ENCODE results near the gene CHAF1B.

Gene CHAF1B

DNA sequence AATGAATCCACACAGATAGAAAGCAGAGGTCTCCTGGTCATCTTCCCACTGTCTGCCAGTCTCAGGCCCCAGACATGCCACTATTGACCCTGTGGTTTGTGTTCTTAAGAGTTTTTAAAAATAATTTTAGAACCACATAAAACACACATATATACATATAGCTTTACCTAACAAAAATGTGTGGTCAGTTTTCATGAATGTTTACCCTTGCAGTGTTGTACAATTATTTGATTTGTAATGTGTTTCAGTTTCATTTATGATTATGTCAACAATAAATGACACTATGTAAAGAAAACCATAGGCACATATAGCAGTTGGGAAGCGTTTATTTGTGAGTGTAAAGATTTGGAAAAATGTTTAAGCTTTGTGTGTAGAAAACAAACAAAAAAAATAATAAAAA lies 17.1 kb downstream of the CHAF1B start:
- Histone ChIP-seq H3K9me3 (no peaks in the 10 kb centered on the region), H3K36me3 (peaks cover 89% of the 10 kb centered on the region), H3K27me3 (no peaks in the 10 kb centered on the region), H4K20me1 (no peaks in the 10 kb centered on the region), H3K27ac (no peak overlapping the region), H3K9ac (no peak overlapping the region), H3K4me1 (no peaks in the 10 kb centered on the region), H3K4me2 (no peak overlapping the region), H3K4me3 (no peak overlapping the region)
- TF ChIP-seq Cebpa-rat (IDR thresholded peaks at IDR 0.05), result no peak

DNA sequence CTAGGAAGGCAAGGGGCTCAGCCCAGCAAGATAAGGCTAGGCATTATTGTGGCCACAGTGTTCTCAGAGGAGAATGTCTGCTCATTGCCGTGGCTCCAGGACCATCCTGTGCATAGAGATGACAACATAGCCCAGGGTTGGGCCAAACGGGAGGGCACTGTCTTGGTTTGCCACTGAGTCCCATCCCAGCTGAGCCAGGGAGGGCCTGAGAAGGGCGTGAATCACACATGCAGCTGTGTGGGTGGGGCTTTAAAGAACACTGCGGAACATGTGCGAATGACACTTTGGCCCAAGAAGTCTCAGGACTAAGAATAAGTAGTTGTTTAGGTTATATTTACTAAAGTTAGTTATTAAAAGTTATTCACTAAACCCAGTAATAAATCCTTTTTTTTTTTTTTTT lies 18.5 kb downstream of the CHAF1B start:
- Histone ChIP-seq H3K4me2 (no peak overlapping the region), H3K27ac (no peak overlapping the region), H3K4me3 (no peak overlapping the region), H3K9ac (no peak overlapping the region), H3K27me3 (no peaks in the 10 kb centered on the region), H3K36me3 (peaks cover 90% of the 10 kb centered on the region), H3K9me3 (no peaks in the 10 kb centered on the region), H3K4me1 (no peaks in the 10 kb centered on the region), H4K20me1 (no peaks in the 10 kb centered on the region)
- no peak for TF ChIP-seq Cebpa-rat (IDR thresholded peaks at IDR 0.05)

DNA sequence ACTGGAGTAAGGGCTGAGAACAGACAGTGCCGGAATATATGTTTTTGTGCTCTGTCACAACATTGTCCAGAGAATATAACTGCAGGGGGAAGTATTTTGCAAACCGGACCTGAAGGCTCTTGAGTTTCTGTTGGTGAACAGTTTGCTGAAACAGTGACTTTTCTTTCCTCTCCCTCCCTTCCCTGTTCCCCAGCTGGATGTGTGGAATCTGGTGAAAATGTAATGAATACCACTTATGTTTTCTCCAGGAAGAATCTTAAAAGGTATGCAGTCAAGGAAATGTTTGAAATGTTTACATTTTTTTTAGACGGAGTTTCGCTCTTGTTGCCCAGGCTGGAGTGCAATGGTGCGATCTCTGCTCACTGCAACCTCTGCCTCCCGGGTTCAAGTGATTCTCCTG lies 23.4 kb downstream of the CHAF1B start:
- Histone ChIP-seq H4K20me1 (no peaks in the 10 kb centered on the region), H3K27me3 (no peaks in the 10 kb centered on the region), H3K4me2 (no peak overlapping the region), H3K4me3 (no peak overlapping the region), H3K27ac (no peak overlapping the region), H3K9ac (no peak overlapping the region), H3K9me3 (no peaks in the 10 kb centered on the region), H3K36me3 (peaks cover 94% of the 10 kb centered on the region), H3K4me1 (no peaks in the 10 kb centered on the region)
- no peak for TF ChIP-seq Cebpa-rat (IDR thresholded peaks at IDR 0.05)

DNA sequence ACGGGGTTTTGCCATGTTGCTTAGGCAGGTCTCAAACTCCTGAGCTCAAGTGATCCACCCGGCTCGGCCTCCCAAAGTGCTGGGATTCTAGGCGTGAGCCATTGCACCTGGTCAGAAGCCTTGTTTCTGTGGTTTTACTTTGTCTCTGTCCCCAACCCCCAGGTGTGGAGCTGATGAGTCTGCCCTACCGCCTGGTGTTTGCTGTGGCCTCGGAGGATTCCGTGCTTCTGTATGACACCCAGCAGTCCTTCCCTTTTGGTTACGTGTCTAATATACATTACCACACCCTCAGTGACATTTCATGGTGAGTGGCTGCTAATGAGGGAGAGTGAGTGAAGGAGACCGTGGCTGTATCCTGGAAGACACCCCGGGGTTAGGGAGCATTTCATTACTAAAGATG lies 26.1 kb downstream of the CHAF1B start:
- H3K27me3 ChIP-seq, result no peaks in the 10 kb centered on the region
- H4K20me1 ChIP-seq, result no peaks in the 10 kb centered on the region
- H3K36me3 ChIP-seq, result peaks cover 97% of the 10 kb centered on the region
- TF ChIP-seq Cebpa-rat (IDR thresholded peaks at IDR 0.05), result no peak
- H3K4me3 ChIP-seq, result no peak overlapping the region
- H3K4me2 ChIP-seq, result no peak overlapping the region
- no peaks in the 10 kb centered on the region for H3K9me3 ChIP-seq
- no peak overlapping the region for H3K27ac ChIP-seq
- no peaks in the 10 kb centered on the region for H3K4me1 ChIP-seq
- no peak overlapping the region for H3K9ac ChIP-seq

DNA sequence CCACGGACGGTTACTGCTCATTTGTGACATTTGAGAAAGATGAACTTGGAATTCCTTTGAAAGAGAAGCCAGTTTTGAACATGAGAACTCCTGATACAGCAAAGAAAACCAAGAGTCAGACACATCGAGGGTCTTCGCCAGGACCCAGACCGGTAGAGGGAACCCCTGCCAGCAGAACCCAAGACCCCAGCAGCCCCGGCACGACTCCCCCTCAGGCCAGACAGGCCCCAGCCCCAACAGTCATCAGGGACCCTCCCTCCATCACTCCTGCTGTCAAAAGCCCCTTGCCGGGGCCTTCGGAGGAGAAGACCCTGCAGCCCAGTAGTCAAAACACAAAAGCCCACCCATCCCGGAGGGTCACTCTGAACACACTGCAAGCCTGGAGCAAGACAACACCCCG lies 27.7 kb downstream of the CHAF1B start:
- Histone ChIP-seq H3K27me3 (no peaks in the 10 kb centered on the region), H3K9ac (no peak overlapping the region), H3K4me1 (no peaks in the 10 kb centered on the region), H3K4me2 (no peak overlapping the region), H3K36me3 (peaks cover 99% of the 10 kb centered on the region), H3K27ac (no peak overlapping the region), H3K9me3 (no peaks in the 10 kb centered on the region), H4K20me1 (no peaks in the 10 kb centered on the region), H3K4me3 (no peak overlapping the region)
- no peak for TF ChIP-seq Cebpa-rat (IDR thresholded peaks at IDR 0.05)

DNA sequence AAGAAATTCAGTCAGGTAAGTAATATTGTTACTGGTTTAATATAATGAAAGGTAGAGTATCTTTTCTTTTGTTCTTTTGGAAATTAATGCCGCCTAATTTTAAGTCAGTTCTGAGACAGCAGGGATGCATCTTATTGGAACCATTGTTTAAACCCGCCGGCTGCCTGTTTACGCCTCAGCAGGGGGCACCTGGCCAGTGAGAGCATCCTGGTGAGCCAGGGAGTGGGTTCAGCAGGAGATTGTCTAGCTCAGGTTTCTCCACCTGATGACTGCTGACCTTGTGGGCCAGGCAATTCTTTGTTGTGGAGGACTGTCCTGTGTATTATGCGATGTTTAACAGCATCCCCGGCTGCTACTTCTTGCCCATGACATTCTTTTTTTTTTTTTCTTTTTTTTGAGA lies 30.2 kb downstream of the CHAF1B start:
- Histone ChIP-seq H3K27me3 (no peaks in the 10 kb centered on the region), H3K4me2 (no peak overlapping the region), H3K9me3 (no peaks in the 10 kb centered on the region), H3K9ac (no peak overlapping the region), H4K20me1 (no peaks in the 10 kb centered on the region), H3K4me1 (no peaks in the 10 kb centered on the region), H3K4me3 (no peak overlapping the region), H3K36me3 (peaks cover 93% of the 10 kb centered on the region), H3K27ac (no peak overlapping the region)
- TF ChIP-seq Cebpa-rat (IDR thresholded peaks at IDR 0.05), result no peak

DNA sequence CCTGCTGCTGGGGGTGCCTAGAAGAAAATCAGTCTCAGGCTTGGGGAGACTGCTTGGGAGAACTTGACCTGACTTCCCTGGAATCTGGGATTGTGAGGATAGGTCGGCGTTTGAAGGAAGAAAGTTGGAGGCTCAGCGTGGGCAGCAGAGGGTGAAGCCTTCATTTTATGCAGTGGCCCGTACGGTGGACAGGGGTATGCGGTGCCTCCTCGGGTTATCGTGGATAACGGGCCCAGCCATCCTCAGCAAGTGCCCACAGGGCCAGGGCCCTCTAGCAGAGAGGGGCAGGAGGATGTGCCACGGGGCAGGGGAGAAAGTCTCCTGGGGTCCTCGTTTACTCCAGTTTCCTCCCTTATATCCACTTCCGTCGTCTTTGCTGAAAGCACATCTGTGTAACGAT lies 34.0 kb downstream of the CHAF1B start:
- H4K20me1 ChIP-seq, result no peaks in the 10 kb centered on the region
- H3K4me2 ChIP-seq, result no peak overlapping the region
- no peak overlapping the region for H3K27ac ChIP-seq
- H3K4me3 ChIP-seq, result no peak overlapping the region
- H3K27me3 ChIP-seq, result no peaks in the 10 kb centered on the region
- no peak for TF ChIP-seq Cebpa-rat (IDR thresholded peaks at IDR 0.05)
- H3K9ac ChIP-seq, result no peak overlapping the region
- H3K4me1 ChIP-seq, result no peaks in the 10 kb centered on the region
- no peaks in the 10 kb centered on the region for H3K9me3 ChIP-seq
- H3K36me3 ChIP-seq, result peaks cover 54% of the 10 kb centered on the region

DNA sequence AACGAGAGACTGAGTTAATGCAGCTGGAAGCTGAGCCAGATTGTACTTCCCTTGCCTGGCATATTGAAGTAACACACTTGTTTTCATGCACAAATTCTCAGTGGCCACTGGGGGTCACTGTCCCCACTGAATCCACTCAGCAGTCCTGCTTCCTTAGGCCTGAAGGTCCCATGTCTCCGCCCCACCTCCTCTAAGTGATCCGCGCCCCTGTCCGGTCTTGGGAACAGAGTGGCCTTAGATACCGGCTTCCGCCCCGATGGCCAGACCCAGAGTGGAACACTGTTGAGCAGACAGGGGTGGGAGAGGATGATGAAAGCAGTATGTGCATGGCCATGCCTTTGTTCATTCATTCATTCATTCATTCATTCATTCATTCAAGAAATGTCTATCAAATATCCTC lies 34.8 kb downstream of the CHAF1B start:
- no peak for TF ChIP-seq Cebpa-rat (IDR thresholded peaks at IDR 0.05)
- no peak overlapping the region for H3K27ac ChIP-seq
- no peaks in the 10 kb centered on the region for H4K20me1 ChIP-seq
- peaks cover 46% of the 10 kb centered on the region for H3K36me3 ChIP-seq
- no peak overlapping the region for H3K4me2 ChIP-seq
- H3K4me3 ChIP-seq, result no peak overlapping the region
- H3K27me3 ChIP-seq, result no peaks in the 10 kb centered on the region
- H3K4me1 ChIP-seq, result no peaks in the 10 kb centered on the region
- H3K9me3 ChIP-seq, result no peaks in the 10 kb centered on the region
- no peak overlapping the region for H3K9ac ChIP-seq

DNA sequence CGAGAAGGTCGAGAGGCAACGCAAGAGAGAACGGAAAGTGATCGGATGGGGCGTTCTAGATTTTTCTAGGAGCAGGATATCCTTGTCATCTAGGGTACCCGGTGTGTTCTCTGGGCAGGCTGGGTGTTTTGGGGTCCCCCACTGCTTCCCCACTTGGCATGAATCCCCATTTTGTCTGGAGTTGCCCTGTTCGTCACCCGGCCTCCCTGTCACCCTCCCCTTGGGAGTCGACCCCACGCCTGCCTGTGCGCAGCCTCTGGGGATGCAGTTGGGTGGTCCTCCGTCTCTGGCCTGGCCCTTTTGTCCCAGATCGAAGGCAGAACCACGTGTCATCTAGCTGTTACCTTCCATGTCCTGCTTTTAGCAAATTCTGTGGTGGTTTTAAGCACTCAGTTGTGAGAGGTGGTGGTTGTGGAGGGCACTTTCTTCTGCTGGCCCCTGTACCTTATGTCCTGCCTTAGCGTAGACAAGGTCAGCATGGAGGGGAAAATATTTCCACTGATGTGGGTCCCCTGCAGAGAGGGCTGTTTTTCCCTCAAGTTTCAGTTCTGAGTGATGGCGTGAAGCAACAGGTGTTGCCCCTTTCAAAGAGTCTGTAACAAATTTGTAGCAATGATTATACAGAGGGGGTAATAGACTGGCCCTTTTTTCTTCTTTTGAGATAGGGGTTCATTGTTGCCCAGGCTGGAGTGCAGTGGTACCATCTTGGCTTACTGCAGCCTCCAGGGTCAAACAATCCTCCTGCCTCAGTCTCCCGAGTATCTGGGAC lies 35.6 kb downstream of the CHAF1B start:
- Histone ChIP-seq H3K27me3 (no peaks in the 10 kb centered on the region), H3K27ac (no peak overlapping the region), H3K4me2 (no peak overlapping the region), H3K4me1 (no peaks in the 10 kb centered on the region), H3K36me3 (peaks cover 39% of the 10 kb centered on the region), H4K20me1 (no peaks in the 10 kb centered on the region), H3K4me3 (no peak overlapping the region), H3K9ac (no peak overlapping the region), H3K9me3 (no peaks in the 10 kb centered on the region)
- no peak for TF ChIP-seq Cebpa-rat (IDR thresholded peaks at IDR 0.05)

DNA sequence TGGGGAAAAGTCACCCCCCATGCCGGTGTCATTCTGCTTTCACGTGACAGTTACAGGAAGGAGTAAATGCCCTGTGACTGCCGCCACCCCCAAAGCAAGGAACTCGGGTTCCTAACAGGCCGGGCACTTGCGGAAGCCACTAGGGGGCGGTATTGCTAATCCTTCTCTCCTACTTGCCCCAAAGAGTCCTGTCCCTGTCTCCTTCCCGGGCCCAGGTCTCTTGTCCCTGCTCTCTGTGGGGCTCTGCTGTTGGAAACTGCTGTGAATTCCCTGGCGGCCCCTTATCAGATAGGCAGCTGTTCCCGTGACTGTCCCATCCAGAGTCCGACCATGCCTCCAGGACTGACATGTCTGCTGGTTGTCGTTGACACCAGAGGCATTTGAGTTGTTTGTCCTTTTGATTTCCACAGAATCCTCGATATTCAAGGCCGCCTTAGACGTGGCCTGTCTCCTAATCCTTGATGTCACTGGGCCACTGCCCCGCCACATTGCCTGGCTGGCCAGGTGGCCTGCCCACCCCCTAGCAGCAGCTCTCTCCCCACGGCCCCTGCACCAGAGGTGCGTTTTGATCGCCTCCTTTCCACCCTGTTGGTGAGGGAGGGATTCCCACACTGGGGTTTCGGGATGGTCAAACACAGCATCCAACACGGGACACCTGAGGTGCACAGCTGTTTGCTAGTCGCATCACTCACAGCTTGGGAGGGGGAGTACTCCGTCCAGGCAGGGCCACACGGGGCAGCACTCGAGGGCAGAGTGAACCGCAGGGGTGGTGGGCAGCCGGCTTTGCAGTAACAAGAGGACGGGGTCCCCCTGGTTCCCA lies 37.3 kb downstream of the CHAF1B start:
- H3K4me1 ChIP-seq, result no peaks in the 10 kb centered on the region
- H3K27me3 ChIP-seq, result no peaks in the 10 kb centered on the region
- TF ChIP-seq Cebpa-rat (IDR thresholded peaks at IDR 0.05), result no peak
- peaks cover 21% of the 10 kb centered on the region for H3K36me3 ChIP-seq
- no peak overlapping the region for H3K27ac ChIP-seq
- no peak overlapping the region for H3K9ac ChIP-seq
- H4K20me1 ChIP-seq, result no peaks in the 10 kb centered on the region
- H3K9me3 ChIP-seq, result no peaks in the 10 kb centered on the region
- H3K4me2 ChIP-seq, result no peak overlapping the region
- no peak overlapping the region for H3K4me3 ChIP-seq
